ENCODE measurements around the gene NUCB2.

Gene NUCB2

DNA sequence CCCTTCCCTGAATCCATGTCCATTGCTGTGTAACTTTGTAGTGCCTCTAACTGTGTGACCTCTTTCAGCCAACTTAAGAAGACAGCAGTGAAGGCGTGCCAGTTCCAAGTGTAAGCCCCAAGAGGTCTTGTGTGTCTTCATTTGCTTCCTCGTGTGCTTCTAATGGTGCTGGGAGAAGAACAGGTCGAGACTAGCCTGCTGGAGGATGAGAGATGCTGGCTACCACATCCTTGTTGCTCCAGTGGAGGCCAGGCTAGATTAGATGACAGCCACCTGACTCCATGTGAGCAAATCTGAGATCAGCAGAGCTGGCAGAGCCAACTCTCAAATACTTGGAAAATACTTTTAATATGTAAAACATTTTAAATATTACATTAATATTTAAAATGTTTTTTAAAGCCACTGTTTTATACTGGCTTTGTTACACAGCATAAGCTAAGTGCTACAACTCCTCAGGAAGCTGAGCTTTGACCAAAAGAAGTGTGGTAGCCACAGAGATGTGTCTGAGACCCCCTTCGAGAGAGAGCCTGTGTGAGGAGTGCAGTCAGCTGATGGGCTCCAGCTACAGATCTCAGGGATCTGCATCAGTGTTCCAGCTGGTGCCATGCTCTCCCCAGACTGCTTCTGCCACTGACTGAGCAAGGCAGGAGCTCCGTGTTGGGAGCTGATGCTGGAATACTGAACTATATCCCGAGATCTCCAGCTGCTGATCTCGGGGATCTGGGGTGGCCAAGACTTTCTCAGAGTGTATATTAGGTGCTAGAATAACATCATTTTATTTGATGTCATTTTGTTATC, 103.0 kb downstream of the NUCB2 start:
- no peak for DNase-seq

DNA sequence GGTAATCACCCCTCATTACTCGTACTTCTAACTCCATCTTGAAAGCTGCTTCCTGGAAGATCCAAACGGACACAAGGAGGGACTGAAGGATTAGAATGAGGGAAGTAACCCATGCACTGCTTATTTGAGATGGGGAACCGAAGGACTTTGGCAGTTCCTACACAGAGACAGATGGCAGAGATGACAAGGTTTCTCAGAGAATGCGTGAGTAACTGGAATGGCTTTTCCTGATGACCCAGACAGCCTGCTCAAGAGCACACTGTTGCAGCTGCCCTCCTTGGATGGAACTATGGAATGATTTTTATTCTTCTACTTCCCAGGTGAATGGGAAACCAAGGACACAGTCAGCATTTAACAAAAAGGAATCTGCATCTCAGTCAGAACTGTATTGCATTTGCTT, 104.6 kb downstream of the NUCB2 start:
- no peak for DNase-seq
